LNCaP clone FGC (cell line): ENCODE measurements around the gene KYAT1.

Source experiments
- DNase-seq: peaks from one replicate; pipeline ENCODE4 v3.0.0-alpha.2; 2011; ENCODE audit warnings: low read depth
- H3K4me3 ChIP-seq: 2 replicates; pipeline ENCODE4 v1.5.1; 2011; ENCODE audit warnings: mild to moderate bottlenecking, low read depth, low read length, control low read depth
- CTCF ChIP-seq: IDR thresholded peaks from 2 replicates; pipeline ENCODE4 v1.5.1; 2012; ENCODE audit warnings: mild to moderate bottlenecking; ENCODE audit not compliant: control insufficient read depth, insufficient read depth; ENCODE audit errors: extremely low read depth

Gene KYAT1

GRCh38 chr9:128908372-128908771 is 26.6 kb upstream of the KYAT1 start:
- no peak for DNase-seq
- TF ChIP-seq CTCF = no peak
- no peak overlapping the region for H3K4me3 ChIP-seq

- no peak for DNase-seq
- TF ChIP-seq CTCF = no peak
- H3K4me3 ChIP-seq = no peak overlapping the region
These were observed 25.0 kb upstream of the KYAT1 start for GRCh38 chr9:128906741-128907140.

GRCh38 chr9:128905964-128906363 is 24.2 kb upstream of the KYAT1 start:
- no peak for DNase-seq
- no peak for TF ChIP-seq CTCF
- no peak overlapping the region for H3K4me3 ChIP-seq

GRCh38 chr9:128903871-128904620 is 22.3 kb upstream of the KYAT1 start:
- no peak for DNase-seq

GRCh38 chr9:128903079-128903461 is 21.3 kb upstream of the KYAT1 start:
- no peak overlapping the region for H3K4me3 ChIP-seq
- no peak for TF ChIP-seq CTCF
- DNase-seq = no peak

More at GRCh38 chr9:128903871-128904620, 22.3 kb upstream of the KYAT1 start:
- TF ChIP-seq CTCF = no peak
- H3K4me3 ChIP-seq = no peak overlapping the region

GRCh38 chr9:128902351-128903078 is 20.8 kb upstream of the KYAT1 start:
- no peak overlapping the region for H3K4me3 ChIP-seq
- no peak for DNase-seq

More at GRCh38 chr9:128902351-128903078, 20.8 kb upstream of the KYAT1 start:
- TF ChIP-seq CTCF = no peak
